Lung (tissue), 12 donors: ENCODE results near the gene ADAMTS12. TPM values are rescaled to one million over a fixed set of nuclear protein-coding genes. Genes with fewer than 3 reads are reported as not detected.

Experiments used
- ATAC-seq: fragments of 200-7000 bp; cut with Tn5 transposase; one replicate; pipeline ENCODE4 v1.9.1; 2020; ENCODE audit warnings: moderate number of reproducible peaks; ENCODE audit not compliant: insufficient read depth, low FRiP score
- DNase-seq, 3 donors: peaks; one replicate each; pipeline ENCODE4 v3.0.0-alpha.2; 2013 to 2017
- H3K27ac ChIP-seq, 2 donors: one replicate each; pipeline ENCODE4 v1.5.1; 2013; ENCODE audit warnings: mild to moderate bottlenecking in 2 of 2, moderate library complexity in 2 of 2, control low read depth in 1 of 2, inconsistent platforms in 1 of 2, low read depth in 1 of 2, low read length in 1 of 2
- H3K27me3 ChIP-seq, 3 donors: one replicate each; pipeline ENCODE4 v1.5.1; 2013; ENCODE audit warnings: low read length in 2 of 3; ENCODE audit not compliant: control insufficient read depth in 3 of 3, insufficient read depth in 3 of 3
- H3K36me3 ChIP-seq, 4 donors: one replicate each; pipeline ENCODE4 v1.5.1; 2013; ENCODE audit warnings: low read length in 4 of 4, mild to moderate bottlenecking in 1 of 4, moderate library complexity in 1 of 4; ENCODE audit not compliant: control insufficient read depth in 4 of 4, insufficient read depth in 4 of 4
- H3K4me1 ChIP-seq, 5 donors: one replicate each; pipeline ENCODE4 v1.5.1; 2013; ENCODE audit warnings: low read length in 5 of 5, mild to moderate bottlenecking in 2 of 5, moderate library complexity in 1 of 5; ENCODE audit not compliant: control insufficient read depth in 5 of 5, insufficient read depth in 5 of 5
- H3K4me3 ChIP-seq: one replicate; pipeline ENCODE4 v1.5.1; 2013; ENCODE audit warnings: mild to moderate bottlenecking, control low read depth, moderate library complexity
- H3K9ac ChIP-seq, 2 donors: one replicate each; pipeline ENCODE4 v1.5.1; 2013; ENCODE audit warnings: low read length in 2 of 2, control low read depth in 1 of 2; ENCODE audit not compliant: insufficient read depth in 1 of 2
- H3K9me3 ChIP-seq, 4 donors: one replicate each; pipeline ENCODE4 v1.5.1; 2013; ENCODE audit warnings: low read length in 3 of 4, mild to moderate bottlenecking in 1 of 4, moderate library complexity in 1 of 4; ENCODE audit not compliant: control insufficient read depth in 4 of 4, insufficient read depth in 3 of 4
- WGBS, 2 donors: extraction: QIAGEN DNeasy Blood & Tissue Kit; methylation state at CpG; one replicate each; pipeline ENCODE4 v1.1.7; 2013; 5-methylcytosine and 5-hydroxymethylcytosine counted together
- polyA plus RNA-seq, 2 donors: library from polyadenylated mRNA; stranded (reverse); fragments of 200-250 nt; gene quantifications; one replicate each; pipeline ENCODE4 v1.2.1, GENCODE V29; 2013
- total RNA-seq, 2 donors: library from RNA; depleted of rRNA in 1 of 2; stranded (reverse); fragments of >200 nt in 1 of 2; gene quantifications; one replicate each; pipeline ENCODE4 v1.2.1, GENCODE V29; 2014 to 2021
- TF ChIP-seq, protein P1 (sequence below): IDR thresholded peaks from 2 replicates; pipeline ENCODE4 v1.5.1; 2012; ENCODE audit warnings: mild to moderate bottlenecking; ENCODE audit errors: control extremely low read depth, extremely low read depth
- donor health status: control.
- donor health status: control.
- donor health status: Bipolar disorder and iron deficiency.
- donor health status: healthy.
- donor health status: DM: yes; HTN: yes; CAD: no.

The ADAMTS12 gene
- total and polyA plus RNA-seq, 4 donors = 1.3 to 55.1 (median 4.3) TPM

DNA sequence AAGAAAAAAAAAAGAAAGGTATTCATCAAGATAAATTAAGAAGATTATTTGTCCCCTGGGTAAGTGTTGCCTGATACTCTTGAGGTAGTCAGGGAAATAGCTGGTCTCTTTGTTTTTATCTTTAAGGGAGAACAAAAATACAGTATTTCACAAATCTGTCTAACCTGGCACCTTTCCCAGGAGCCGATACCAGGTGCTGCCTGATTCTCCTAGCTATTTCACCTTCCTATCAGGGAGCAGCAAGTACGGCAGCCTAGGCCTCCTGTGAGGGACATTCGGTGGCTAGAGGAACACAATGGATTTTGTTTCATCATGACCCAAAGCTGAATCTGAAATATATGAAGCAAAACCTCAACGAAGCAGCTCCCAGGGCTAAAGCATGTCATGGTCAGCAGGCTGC is 365.0 kb downstream of the ADAMTS12 start:
- no peak for ATAC-seq

DNA sequence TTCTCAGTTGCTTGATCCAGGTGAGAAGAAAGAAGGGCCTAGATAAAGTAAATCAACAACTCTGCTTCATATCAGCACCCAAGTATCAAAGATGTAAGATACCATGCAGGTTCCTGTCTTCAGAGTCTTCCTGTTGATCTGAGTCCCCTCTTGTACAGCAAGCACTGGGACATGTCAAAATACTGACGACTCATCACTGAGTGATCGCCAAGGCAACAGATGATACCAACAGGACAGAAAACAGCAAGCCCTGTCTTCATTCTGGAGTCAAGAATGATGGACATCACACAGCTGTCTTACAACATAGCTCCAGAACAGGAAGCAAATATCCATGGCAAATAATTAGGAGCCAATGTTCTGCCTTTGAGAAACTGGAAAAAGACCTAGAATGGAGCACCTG is 367.3 kb downstream of the ADAMTS12 start:
- no peak for ATAC-seq
- TF ChIP-seq, protein P1, sequence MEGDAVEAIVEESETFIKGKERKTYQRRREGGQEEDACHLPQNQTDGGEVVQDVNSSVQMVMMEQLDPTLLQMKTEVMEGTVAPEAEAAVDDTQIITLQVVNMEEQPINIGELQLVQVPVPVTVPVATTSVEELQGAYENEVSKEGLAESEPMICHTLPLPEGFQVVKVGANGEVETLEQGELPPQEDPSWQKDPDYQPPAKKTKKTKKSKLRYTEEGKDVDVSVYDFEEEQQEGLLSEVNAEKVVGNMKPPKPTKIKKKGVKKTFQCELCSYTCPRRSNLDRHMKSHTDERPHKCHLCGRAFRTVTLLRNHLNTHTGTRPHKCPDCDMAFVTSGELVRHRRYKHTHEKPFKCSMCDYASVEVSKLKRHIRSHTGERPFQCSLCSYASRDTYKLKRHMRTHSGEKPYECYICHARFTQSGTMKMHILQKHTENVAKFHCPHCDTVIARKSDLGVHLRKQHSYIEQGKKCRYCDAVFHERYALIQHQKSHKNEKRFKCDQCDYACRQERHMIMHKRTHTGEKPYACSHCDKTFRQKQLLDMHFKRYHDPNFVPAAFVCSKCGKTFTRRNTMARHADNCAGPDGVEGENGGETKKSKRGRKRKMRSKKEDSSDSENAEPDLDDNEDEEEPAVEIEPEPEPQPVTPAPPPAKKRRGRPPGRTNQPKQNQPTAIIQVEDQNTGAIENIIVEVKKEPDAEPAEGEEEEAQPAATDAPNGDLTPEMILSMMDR = no peak
- DNase-seq = peak in 1 of 3 donors; percentile 9

More for the DNA sequence above, 365.0 kb downstream of the ADAMTS12 start:
- H3K9me3 ChIP-seq = no peaks in the 10 kb centered on the region
- no peak overlapping the region for H3K4me3 ChIP-seq
- WGBS, 2 donors = 75 to 81% methylated on average over 4 of the region's 4 CpGs
- H3K4me1 ChIP-seq = peaks cover 0 to 4% (median 0%) of the 10 kb centered on the region in 5 donors
- H3K36me3 ChIP-seq = peaks cover 0 to 41% (median 16%) of the 10 kb centered on the region in 4 donors
- H3K27me3 ChIP-seq = no peaks in the 10 kb centered on the region
- TF ChIP-seq, protein P1 = no peak
- DNase-seq = peak in 1 of 3 donors; percentile 21
- H3K9ac ChIP-seq = no peak overlapping the region
- no peak overlapping the region for H3K27ac ChIP-seq

DNA sequence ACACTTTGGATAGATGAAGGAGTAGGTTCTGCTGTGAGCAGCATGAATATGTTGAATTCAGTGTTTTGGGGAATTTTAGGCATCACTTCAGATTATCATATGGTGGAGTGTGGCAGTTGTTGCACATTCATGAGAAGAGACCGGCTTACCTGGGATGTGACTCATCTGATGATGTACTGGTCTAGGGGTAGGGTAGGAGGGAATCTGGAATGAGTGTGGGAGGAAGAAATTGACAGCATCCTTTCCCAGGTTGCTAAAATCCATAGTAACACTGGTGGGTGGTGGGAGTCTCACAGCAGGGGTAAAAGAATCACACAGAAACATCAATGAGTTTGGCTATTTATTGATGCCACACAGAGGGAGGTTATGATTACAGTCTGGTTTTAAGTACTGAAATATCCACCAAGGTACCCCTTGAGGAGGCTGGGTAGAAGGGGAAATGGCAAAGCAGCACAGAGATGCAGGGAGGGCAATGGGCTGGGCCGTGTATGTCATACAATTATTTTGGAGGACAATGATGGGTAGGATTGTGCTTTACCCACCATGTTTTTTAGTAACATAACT is 368.5 kb downstream of the ADAMTS12 start:
- ATAC-seq = no peak
- Histone ChIP-seq H3K4me3 (no peak overlapping the region), H3K9ac (no peak overlapping the region), H3K27ac (no peak overlapping the region), H3K4me1 (peaks cover 0 to 4% (median 0%) of the 10 kb centered on the region in 5 donors), H3K27me3 (no peaks in the 10 kb centered on the region), H3K36me3 (peaks cover 0 to 29% (median 12%) of the 10 kb centered on the region in 4 donors), H3K9me3 (peaks cover 0 to 2% (median 0%) of the 10 kb centered on the region in 4 donors)
- TF ChIP-seq, protein P1 = no peak
- WGBS, 2 donors = 91 to 92% methylated on average over 2 of the region's 2 CpGs
- DNase-seq = no peak

More for the DNA sequence above, 367.3 kb downstream of the ADAMTS12 start:
- peaks cover 0 to 2% (median 0%) of the 10 kb centered on the region in 4 donors for H3K9me3 ChIP-seq
- no peak overlapping the region for H3K4me3 ChIP-seq
- H3K4me1 ChIP-seq = peaks cover 0 to 4% (median 0%) of the 10 kb centered on the region in 5 donors
- 67 to 85% methylated on average over 2 of the region's 2 CpGs for WGBS, 2 donors
- H3K27me3 ChIP-seq = no peaks in the 10 kb centered on the region
- peaks cover 0 to 30% (median 12%) of the 10 kb centered on the region in 4 donors for H3K36me3 ChIP-seq
- H3K9ac ChIP-seq = no peak overlapping the region
- H3K27ac ChIP-seq = no peak overlapping the region
